Large intestine (tissue), 3 donors: ENCODE measurements around the gene RADIL. TPM values are rescaled to one million over a fixed set of nuclear protein-coding genes. Genes with fewer than 3 reads are reported as not detected.
"Not testable (repeated sequence)": the region's sequence is repeated elsewhere in the genome, so short reads cannot be mapped to it uniquely, and the experiment has no call there.

Experiments
- DNase-seq, 2 donors: peaks; one replicate each; pipeline versions ENCODE4 v3.0.0 to v3.0.0-alpha.2; 2013
- H3K27ac ChIP-seq: one replicate; pipeline ENCODE4 v1.5.1; 2013; ENCODE audit warnings: low read length
- H3K27me3 ChIP-seq: 2 replicates; pipeline ENCODE4 v1.6.1; 2013; ENCODE audit warnings: low read length; ENCODE audit not compliant: control insufficient read depth, insufficient read depth
- H3K36me3 ChIP-seq: 2 replicates; pipeline ENCODE4 v1.6.1; 2013; ENCODE audit warnings: low read length; ENCODE audit not compliant: control insufficient read depth, insufficient read depth
- H3K4me1 ChIP-seq: one replicate; pipeline ENCODE4 v1.6.1; 2013; ENCODE audit warnings: low read length; ENCODE audit not compliant: control insufficient read depth, insufficient read depth
- H3K4me3 ChIP-seq: one replicate; pipeline ENCODE4 v1.5.1; 2013; ENCODE audit warnings: low read length
- H3K9me3 ChIP-seq: one replicate; pipeline ENCODE4 v1.6.1; 2013; ENCODE audit warnings: mild to moderate bottlenecking, low read depth, low read length, moderate library complexity; ENCODE audit not compliant: control insufficient read depth
- WGBS: methylation state at CpG from one replicate; pipeline ENCODE4 v1.1.5; 2013; ENCODE audit warnings: low lambda C conversion rate; ENCODE audit not compliant: insufficient coverage; 5-methylcytosine and 5-hydroxymethylcytosine counted together
- polyA plus RNA-seq: library from polyadenylated mRNA; unstranded; fragments of 120-200 nt; gene quantifications from one replicate; pipeline ENCODE4 v1.2.1, GENCODE V29; 2013

Gene RADIL
- polyA plus RNA-seq, 1 donor, result 2.1 TPM

GRCh38 chr7:4806983-4807597 lies 76.4 kb downstream of the RADIL start:
- H3K4me3 ChIP-seq, result no peak overlapping the region
- no peaks in the 10 kb centered on the region for H3K36me3 ChIP-seq
- H3K4me1 ChIP-seq, result no peaks in the 10 kb centered on the region
- peaks cover 4% of the 10 kb centered on the region for H3K27me3 ChIP-seq
- DNase-seq, result no peak
- no peak overlapping the region for H3K27ac ChIP-seq
- H3K9me3 ChIP-seq, result peaks cover 2% of the 10 kb centered on the region
- WGBS, result no CpG with 5 or more reads among the region's 17 CpGs

- WGBS, result 40% methylated on average over 1 of the region's 8 CpGs
- H3K36me3 ChIP-seq, result no peaks in the 10 kb centered on the region
- H3K4me3 ChIP-seq, result no peak overlapping the region
- peaks cover 2% of the 10 kb centered on the region for H3K9me3 ChIP-seq
- no peak for DNase-seq
- peaks cover 4% of the 10 kb centered on the region for H3K27me3 ChIP-seq
- H3K27ac ChIP-seq, result no peak overlapping the region
- no peaks in the 10 kb centered on the region for H3K4me1 ChIP-seq
Observed at GRCh38 chr7:4805984-4806300, 77.6 kb downstream of the RADIL start.

GRCh38 chr7:4805110-4805983 lies 78.2 kb downstream of the RADIL start:
- Histone ChIP-seq H3K27ac (no peak overlapping the region), H3K27me3 (peaks cover 4% of the 10 kb centered on the region), H3K36me3 (no peaks in the 10 kb centered on the region), H3K9me3 (peaks cover 2% of the 10 kb centered on the region), H3K4me3 (no peak overlapping the region), H3K4me1 (no peaks in the 10 kb centered on the region)
- WGBS, result no CpG with 5 or more reads among the region's 29 CpGs
- DNase-seq, result no peak

- no peak overlapping the region for H3K4me3 ChIP-seq
- DNase-seq, result no peak
- no peak overlapping the region for H3K27ac ChIP-seq
- H3K9me3 ChIP-seq, result no peaks in the 10 kb centered on the region
- no peaks in the 10 kb centered on the region for H3K36me3 ChIP-seq
- no CpG with 5 or more reads among the region's 41 CpGs for WGBS
- H3K27me3 ChIP-seq, result peaks cover 4% of the 10 kb centered on the region
- H3K4me1 ChIP-seq, result no peaks in the 10 kb centered on the region
Observed at GRCh38 chr7:4803397-4804241, 79.9 kb downstream of the RADIL start.

- H3K4me1 ChIP-seq, H3K36me3 ChIP-seq, H3K9me3 ChIP-seq, H3K4me3 ChIP-seq, DNase-seq, H3K27ac ChIP-seq, H3K27me3 ChIP-seq: not testable (repeated sequence)
- no CpG with 5 or more reads among the region's 23 CpGs for WGBS
Observed at GRCh38 chr7:4802577-4802976, 80.9 kb downstream of the RADIL start.

- WGBS, result no CpG with 5 or more reads among the region's 18 CpGs
- Histone ChIP-seq H3K27ac (no peak overlapping the region), H3K4me1 (no peaks in the 10 kb centered on the region), H3K9me3 (no peaks in the 10 kb centered on the region), H3K4me3 (no peak overlapping the region), H3K36me3 (no peaks in the 10 kb centered on the region), H3K27me3 (peaks cover 1% of the 10 kb centered on the region)
- DNase-seq, result no peak
Observed at GRCh38 chr7:4801839-4802231, 81.7 kb downstream of the RADIL start.

GRCh38 chr7:4800926-4801838 lies 82.3 kb downstream of the RADIL start:
- DNase-seq, result no peak

DNA sequence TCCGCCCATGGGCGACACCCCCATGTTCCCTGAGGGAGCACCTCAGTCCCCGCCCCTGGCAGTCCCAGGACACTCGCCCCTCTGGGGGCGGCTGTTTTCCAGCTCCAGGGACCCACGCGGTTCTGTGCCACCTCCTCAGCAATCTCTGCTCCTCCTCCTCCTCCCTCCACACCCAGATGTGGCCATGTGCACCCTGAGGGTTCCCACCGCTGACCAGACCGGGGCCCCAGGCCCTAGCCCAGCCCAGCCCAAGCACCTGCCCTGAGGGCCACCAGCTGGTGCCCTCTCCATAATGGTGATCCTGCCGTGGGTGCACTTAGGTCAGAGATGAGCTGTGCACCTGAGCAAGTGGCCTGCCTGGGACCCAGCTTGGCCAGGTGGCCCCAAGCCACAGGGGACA lies 83.0 kb downstream of the RADIL start:
- H3K4me3 ChIP-seq, result no peak overlapping the region
- no peaks in the 10 kb centered on the region for H3K4me1 ChIP-seq
- no peaks in the 10 kb centered on the region for H3K9me3 ChIP-seq
- H3K27ac ChIP-seq, result no peak overlapping the region
- no peaks in the 10 kb centered on the region for H3K36me3 ChIP-seq
- H3K27me3 ChIP-seq, result no peaks in the 10 kb centered on the region
- no CpG with 5 or more reads among the region's 10 CpGs for WGBS
- DNase-seq, result no peak

More at GRCh38 chr7:4800926-4801838, 82.3 kb downstream of the RADIL start:
- H3K4me1 ChIP-seq, result no peaks in the 10 kb centered on the region
- no CpG with 5 or more reads among the region's 27 CpGs for WGBS
- H3K36me3 ChIP-seq, result no peaks in the 10 kb centered on the region
- H3K27me3 ChIP-seq, result no peaks in the 10 kb centered on the region
- no peak overlapping the region for H3K27ac ChIP-seq
- no peaks in the 10 kb centered on the region for H3K9me3 ChIP-seq
- H3K4me3 ChIP-seq, result no peak overlapping the region

- Histone ChIP-seq H3K4me3 (no peak overlapping the region), H3K36me3 (no peaks in the 10 kb centered on the region), H3K4me1 (no peaks in the 10 kb centered on the region), H3K27ac (no peak overlapping the region), H3K27me3 (no peaks in the 10 kb centered on the region), H3K9me3 (no peaks in the 10 kb centered on the region)
- no peak for DNase-seq
- no CpG with 5 or more reads among the region's 39 CpGs for WGBS
Observed at GRCh38 chr7:4799508-4800268, 83.8 kb downstream of the RADIL start.
